Measurements from ENCODE around the gene CDC14A.
"Not testable (repeated sequence)": the region's sequence is repeated elsewhere in the genome, so short reads cannot be mapped to it uniquely, and the experiment has no call there.

The CDC14A gene

DNA sequence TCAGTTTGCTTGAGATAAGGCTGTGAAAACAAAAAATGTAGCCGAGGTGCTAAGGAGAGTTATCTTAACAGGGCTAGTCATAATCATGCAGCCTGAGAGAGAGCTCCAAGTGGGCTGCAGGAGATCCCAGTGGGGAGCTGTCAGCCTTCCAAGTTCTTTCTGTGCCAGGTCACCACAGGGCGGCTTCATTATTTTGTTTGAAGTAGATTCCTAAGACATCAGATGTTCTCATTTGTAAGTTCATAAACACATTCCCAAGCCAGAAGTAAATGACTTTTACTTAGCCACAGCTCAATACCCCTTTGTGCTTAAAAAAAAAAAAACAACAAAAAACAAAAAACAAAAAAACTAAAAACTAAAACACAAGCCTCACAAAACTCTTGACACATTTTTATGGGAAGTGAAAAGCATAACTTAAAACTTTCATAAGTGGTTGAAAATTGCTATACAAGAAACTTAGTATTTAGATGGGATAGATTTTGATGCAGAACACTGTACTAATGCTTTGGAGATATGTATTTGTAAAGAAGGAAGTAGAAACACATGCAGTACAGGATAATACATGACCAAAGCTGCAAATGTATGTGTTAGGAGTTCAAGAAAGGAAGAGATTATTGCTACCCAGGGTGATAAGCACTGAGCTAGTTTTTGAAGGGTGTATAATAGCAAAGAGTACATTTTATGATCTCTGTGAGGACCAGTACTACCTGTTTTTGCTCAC, 8.6 kb downstream of the CDC14A start:
- Histone ChIP-seq H3K27ac (ENCODE audit: insufficient read depth, low read length, poor library complexity, severe bottlenecking) (no peak overlapping the region), H3K9me3 (ENCODE audit: control insufficient read depth, low read length) (no peaks in the 10 kb centered on the region), H3K4me1 (ENCODE audit: control insufficient read depth, insufficient read depth, low read length, poor library complexity, severe bottlenecking) (peaks cover 69% of the 10 kb centered on the region), H3K27me3 (replicated peaks; ENCODE audit: control insufficient read depth, insufficient read depth, low read length, poor library complexity, severe bottlenecking) (no peaks in the 10 kb centered on the region), H3K36me3 (ENCODE audit: control insufficient read depth, insufficient read depth, low read length) (peaks cover 51% of the 10 kb centered on the region), H3K4me3 (ENCODE audit: insufficient read depth, low read depth, low read length, poor library complexity, severe bottlenecking) (no peak overlapping the region)
- DNase-seq: no peak

DNA sequence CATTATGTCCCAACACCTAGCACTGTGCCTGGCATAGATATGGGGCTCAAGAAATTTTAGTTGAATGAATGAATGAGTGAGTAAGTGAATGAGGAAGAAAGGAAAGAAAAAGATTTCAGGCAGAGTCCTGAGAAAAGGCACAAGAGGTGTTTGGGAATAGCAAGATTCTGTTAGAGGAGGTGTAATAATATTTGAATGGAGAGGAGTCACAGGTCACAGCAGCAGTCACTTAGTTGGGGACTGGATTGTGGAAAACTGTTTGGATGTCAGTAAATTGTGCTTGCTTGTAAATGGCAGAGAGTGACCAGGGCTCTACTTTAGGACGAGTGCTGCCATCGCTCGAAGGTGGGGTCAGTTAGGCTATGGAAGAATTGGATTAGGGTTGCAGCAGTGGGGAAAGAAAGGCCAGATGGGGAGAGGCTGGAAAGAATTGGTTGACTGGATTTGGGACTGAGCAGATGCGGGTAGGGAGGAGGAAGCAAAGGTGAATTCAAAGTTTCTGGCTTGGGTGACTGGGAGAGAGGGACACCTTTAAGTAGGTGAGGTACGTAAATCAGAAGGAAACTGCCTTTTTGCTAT, 9.3 kb downstream of the CDC14A start:
- peaks cover 64% of the 10 kb centered on the region for H3K4me1 ChIP-seq (ENCODE audit: control insufficient read depth, insufficient read depth, low read length, poor library complexity, severe bottlenecking)
- no peaks in the 10 kb centered on the region for H3K9me3 ChIP-seq (ENCODE audit: control insufficient read depth, low read length)
- H3K4me3 ChIP-seq (ENCODE audit: insufficient read depth, low read depth, low read length, poor library complexity, severe bottlenecking): no peak overlapping the region
- peaks cover 57% of the 10 kb centered on the region for H3K36me3 ChIP-seq (ENCODE audit: control insufficient read depth, insufficient read depth, low read length)
- DNase-seq: no peak
- no peak overlapping the region for H3K27ac ChIP-seq (ENCODE audit: insufficient read depth, low read length, poor library complexity, severe bottlenecking)
- no peaks in the 10 kb centered on the region for H3K27me3 ChIP-seq (replicated peaks; ENCODE audit: control insufficient read depth, insufficient read depth, low read length, poor library complexity, severe bottlenecking)

DNA sequence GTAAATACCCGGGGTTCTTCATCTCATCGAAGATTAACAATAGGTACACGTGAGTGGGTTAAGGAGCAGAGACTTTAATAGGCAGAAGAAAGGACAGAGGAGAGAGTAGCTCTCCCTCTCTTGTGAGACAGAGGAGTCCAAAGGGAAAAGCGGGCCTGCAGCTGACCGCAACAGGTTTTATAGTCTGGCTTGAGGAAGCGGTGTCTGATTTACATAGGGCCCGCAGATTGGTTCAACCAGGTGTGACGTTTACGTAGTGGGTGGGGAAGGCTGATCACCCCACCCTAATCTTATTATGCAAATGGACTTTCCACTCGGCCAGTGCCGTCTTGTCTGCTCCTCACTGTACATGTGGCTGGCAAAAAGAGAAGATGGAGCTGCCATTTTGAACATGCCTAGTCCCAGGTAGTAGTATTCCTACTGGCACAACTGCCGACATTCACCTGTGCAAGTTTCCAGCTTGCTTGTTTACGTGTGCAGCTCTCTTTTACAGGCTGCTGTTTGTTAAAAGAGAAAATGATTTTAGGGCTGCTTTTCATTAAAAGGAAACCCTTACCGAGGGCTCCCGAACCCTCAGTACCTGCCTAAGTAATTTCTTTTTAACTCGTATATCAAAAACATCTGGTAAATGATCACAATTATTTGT, 10.6 kb downstream of the CDC14A start:
- H3K27ac ChIP-seq (ENCODE audit: insufficient read depth, low read length, poor library complexity, severe bottlenecking): no peak overlapping the region
- no peaks in the 10 kb centered on the region for H3K27me3 ChIP-seq (replicated peaks; ENCODE audit: control insufficient read depth, insufficient read depth, low read length, poor library complexity, severe bottlenecking)
- H3K9me3 ChIP-seq (ENCODE audit: control insufficient read depth, low read length): no peaks in the 10 kb centered on the region
- no peak overlapping the region for H3K4me3 ChIP-seq (ENCODE audit: insufficient read depth, low read depth, low read length, poor library complexity, severe bottlenecking)
- peaks cover 49% of the 10 kb centered on the region for H3K36me3 ChIP-seq (ENCODE audit: control insufficient read depth, insufficient read depth, low read length)
- DNase-seq: no peak
- peaks cover 63% of the 10 kb centered on the region for H3K4me1 ChIP-seq (ENCODE audit: control insufficient read depth, insufficient read depth, low read length, poor library complexity, severe bottlenecking)

DNA sequence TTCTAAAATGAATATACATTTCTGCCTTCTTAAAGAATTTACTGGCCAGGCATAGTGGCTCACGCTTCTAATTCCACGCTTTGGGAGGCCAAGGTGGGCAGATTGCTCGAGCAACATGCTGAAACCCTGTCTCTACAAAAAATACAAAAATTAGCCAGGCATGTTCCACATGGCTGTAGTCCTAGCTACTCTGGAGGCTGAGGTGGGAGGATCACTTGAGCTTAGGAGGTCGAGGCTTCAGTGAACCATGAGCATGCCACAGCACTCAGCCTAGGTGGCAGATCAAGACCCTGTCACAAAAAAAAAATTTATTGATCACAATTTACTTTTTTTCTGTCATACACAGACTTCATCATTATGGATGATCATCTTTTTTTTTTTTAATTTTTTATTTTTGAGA, 11.5 kb downstream of the CDC14A start:
- H3K27me3 ChIP-seq (replicated peaks; ENCODE audit: control insufficient read depth, insufficient read depth, low read length, poor library complexity, severe bottlenecking): no peaks in the 10 kb centered on the region
- no peak overlapping the region for H3K4me3 ChIP-seq (ENCODE audit: insufficient read depth, low read depth, low read length, poor library complexity, severe bottlenecking)
- no peak for DNase-seq
- peaks cover 52% of the 10 kb centered on the region for H3K36me3 ChIP-seq (ENCODE audit: control insufficient read depth, insufficient read depth, low read length)
- no peaks in the 10 kb centered on the region for H3K9me3 ChIP-seq (ENCODE audit: control insufficient read depth, low read length)
- H3K4me1 ChIP-seq (ENCODE audit: control insufficient read depth, insufficient read depth, low read length, poor library complexity, severe bottlenecking): peaks cover 56% of the 10 kb centered on the region
- H3K27ac ChIP-seq (ENCODE audit: insufficient read depth, low read length, poor library complexity, severe bottlenecking): no peak overlapping the region

DNA sequence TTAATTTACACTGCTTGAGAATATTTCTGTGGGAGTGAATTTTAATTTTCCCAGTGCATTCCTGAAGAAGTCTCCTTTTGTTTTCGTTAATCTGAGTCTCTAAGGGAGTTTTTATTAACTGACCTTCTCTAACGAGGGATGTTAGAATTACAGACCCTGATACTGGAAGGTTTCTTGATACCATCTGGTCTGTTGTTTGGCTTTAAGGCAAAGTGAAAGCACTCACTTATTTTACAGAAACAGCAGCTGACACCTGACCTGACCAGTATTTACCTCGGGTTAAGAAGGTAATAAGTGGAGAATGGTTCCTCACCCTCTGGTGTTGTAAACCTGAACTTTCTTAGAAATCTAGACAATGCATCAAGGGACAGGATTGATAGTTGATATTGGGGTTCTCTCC, 12.4 kb downstream of the CDC14A start:
- no peak overlapping the region for H3K27ac ChIP-seq (ENCODE audit: insufficient read depth, low read length, poor library complexity, severe bottlenecking)
- no peaks in the 10 kb centered on the region for H3K27me3 ChIP-seq (replicated peaks; ENCODE audit: control insufficient read depth, insufficient read depth, low read length, poor library complexity, severe bottlenecking)
- H3K9me3 ChIP-seq (ENCODE audit: control insufficient read depth, low read length): no peaks in the 10 kb centered on the region
- peaks cover 48% of the 10 kb centered on the region for H3K4me1 ChIP-seq (ENCODE audit: control insufficient read depth, insufficient read depth, low read length, poor library complexity, severe bottlenecking)
- DNase-seq: no peak
- no peak overlapping the region for H3K4me3 ChIP-seq (ENCODE audit: insufficient read depth, low read depth, low read length, poor library complexity, severe bottlenecking)
- peaks cover 47% of the 10 kb centered on the region for H3K36me3 ChIP-seq (ENCODE audit: control insufficient read depth, insufficient read depth, low read length)

DNA sequence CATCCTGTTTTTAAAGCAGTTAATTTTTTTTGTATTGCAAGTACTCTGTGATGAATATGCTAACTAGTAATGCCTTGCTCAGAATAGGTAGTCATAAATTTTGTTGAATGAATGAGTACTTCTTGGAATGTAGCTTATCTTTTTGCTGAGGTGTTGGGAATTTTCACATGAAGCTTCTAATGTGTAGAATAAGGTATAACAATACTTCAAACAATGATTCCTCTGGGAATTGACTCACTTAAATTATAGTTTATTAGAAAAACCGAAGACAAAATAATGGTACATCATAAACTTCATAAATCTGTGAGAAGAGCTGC, 13.9 kb downstream of the CDC14A start:
- no peak for DNase-seq
- Histone ChIP-seq H3K4me1 (ENCODE audit: control insufficient read depth, insufficient read depth, low read length, poor library complexity, severe bottlenecking) (peaks cover 46% of the 10 kb centered on the region), H3K27ac (ENCODE audit: insufficient read depth, low read length, poor library complexity, severe bottlenecking) (no peak overlapping the region), H3K9me3 (ENCODE audit: control insufficient read depth, low read length) (no peaks in the 10 kb centered on the region), H3K27me3 (replicated peaks; ENCODE audit: control insufficient read depth, insufficient read depth, low read length, poor library complexity, severe bottlenecking) (no peaks in the 10 kb centered on the region), H3K36me3 (ENCODE audit: control insufficient read depth, insufficient read depth, low read length) (peaks cover 41% of the 10 kb centered on the region), H3K4me3 (ENCODE audit: insufficient read depth, low read depth, low read length, poor library complexity, severe bottlenecking) (no peak overlapping the region)

DNA sequence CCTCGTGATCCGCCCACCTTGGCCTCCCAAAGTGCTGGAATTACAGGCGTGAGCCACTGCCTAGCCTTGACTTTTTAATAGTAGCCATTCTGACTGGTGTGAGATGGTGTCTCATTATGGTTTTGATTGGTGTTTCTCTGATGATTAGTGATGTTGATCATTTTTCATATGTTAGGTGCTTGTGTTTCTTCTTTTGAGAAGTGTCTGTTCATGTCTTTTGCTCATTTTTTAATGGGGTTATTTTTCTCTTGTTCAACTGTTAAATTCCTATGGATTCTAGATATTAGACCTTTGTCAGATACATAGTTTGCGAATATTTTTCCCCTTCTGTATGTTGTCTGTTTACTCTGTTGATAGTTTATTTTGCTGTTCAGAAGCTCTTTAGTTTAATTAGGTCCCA, 17.0 kb downstream of the CDC14A start:
- not testable (repeated sequence) for H3K4me3 ChIP-seq (ENCODE audit: insufficient read depth, low read depth, low read length, poor library complexity, severe bottlenecking); H3K27ac ChIP-seq (ENCODE audit: insufficient read depth, low read length, poor library complexity, severe bottlenecking); H3K27me3 ChIP-seq (replicated peaks; ENCODE audit: control insufficient read depth, insufficient read depth, low read length, poor library complexity, severe bottlenecking); DNase-seq; H3K9me3 ChIP-seq (ENCODE audit: control insufficient read depth, low read length)
- Histone ChIP-seq H3K36me3 (ENCODE audit: control insufficient read depth, insufficient read depth, low read length) (peaks cover 25% of the 10 kb centered on the region), H3K4me1 (ENCODE audit: control insufficient read depth, insufficient read depth, low read length, poor library complexity, severe bottlenecking) (peaks cover 37% of the 10 kb centered on the region)

DNA sequence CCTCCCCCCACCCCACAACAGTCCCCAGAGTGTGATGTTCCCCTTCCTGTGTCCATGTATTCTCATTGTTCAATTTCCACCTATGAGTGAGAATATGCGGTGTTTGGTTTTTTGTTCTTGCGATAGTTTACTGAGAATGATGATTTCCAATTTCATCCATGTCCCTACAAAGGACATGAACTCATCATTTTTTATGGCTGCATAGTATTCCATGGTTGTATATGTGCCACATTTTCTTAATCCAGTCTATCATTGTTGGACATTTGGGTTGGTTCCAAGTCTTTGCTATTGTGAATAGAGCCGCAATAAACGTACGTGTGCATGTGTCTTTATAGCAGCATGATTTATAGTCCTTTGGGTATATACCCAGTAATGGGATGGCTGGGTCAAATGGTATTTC, 21.6 kb downstream of the CDC14A start:
- H3K4me3 ChIP-seq (ENCODE audit: insufficient read depth, low read depth, low read length, poor library complexity, severe bottlenecking); H3K27me3 ChIP-seq (replicated peaks; ENCODE audit: control insufficient read depth, insufficient read depth, low read length, poor library complexity, severe bottlenecking); H3K36me3 ChIP-seq (ENCODE audit: control insufficient read depth, insufficient read depth, low read length); DNase-seq; H3K27ac ChIP-seq (ENCODE audit: insufficient read depth, low read length, poor library complexity, severe bottlenecking); H3K9me3 ChIP-seq (ENCODE audit: control insufficient read depth, low read length): not testable (repeated sequence)
- peaks cover 20% of the 10 kb centered on the region for H3K4me1 ChIP-seq (ENCODE audit: control insufficient read depth, insufficient read depth, low read length, poor library complexity, severe bottlenecking)

DNA sequence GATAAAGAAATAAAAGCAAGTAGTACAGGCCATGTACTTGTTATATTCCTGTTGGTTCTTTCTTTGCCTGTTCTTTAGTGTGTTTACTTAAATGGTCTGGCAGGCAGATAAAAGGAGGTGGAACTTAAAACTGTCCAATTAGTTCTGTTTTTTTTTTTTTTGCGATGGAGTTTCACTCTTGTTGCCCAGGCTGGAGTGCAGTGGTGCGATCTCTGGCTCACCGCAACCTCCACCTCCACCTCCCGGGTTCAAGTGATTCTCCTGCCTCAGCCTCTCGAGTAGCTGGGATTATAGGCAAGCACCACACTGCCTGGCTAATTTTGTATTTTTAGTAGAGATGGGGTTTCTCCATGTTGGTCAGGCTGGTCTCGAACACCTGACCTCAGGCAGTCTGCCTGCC, 24.6 kb downstream of the CDC14A start:
- not testable (repeated sequence) for H3K4me3 ChIP-seq (ENCODE audit: insufficient read depth, low read depth, low read length, poor library complexity, severe bottlenecking)

DNA sequence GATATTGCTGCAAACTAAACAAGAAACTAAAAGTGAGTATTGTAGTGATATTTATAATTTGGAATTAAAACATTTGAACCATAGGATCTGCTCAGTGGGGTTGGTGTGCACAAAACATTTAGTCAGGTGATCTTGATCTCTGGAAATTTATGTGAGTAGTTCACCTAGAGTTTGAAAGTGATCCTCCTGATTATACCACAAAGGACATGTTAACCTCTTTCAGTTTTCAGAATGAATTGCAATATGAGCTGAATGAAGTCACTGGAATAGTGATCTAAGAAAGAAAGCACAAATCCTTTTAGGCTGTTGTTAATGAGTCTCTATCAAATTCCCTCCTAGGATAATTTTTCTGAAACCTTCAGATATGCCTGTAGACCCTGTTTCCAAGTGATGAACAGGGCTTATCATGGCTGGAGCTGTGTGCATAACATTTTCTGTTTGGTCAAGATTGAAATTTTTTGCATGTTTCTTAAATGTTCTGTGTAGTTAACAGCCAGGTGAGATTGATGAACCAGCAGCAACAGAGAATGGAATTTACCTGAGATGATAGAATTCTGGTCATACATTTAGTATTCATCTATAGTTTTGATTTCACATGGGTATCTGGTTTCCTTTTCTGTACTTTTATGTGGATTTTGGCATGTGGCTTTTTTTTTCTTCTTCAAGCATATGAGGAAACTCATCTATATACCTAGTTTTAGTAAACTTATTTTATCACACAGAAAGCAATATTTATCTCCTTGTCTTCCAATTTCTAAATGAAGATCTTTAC, 25.5 kb downstream of the CDC14A start:
- H3K9me3 ChIP-seq (ENCODE audit: control insufficient read depth, low read length): no peaks in the 10 kb centered on the region
- no peak overlapping the region for H3K4me3 ChIP-seq (ENCODE audit: insufficient read depth, low read depth, low read length, poor library complexity, severe bottlenecking)
- peaks cover 4% of the 10 kb centered on the region for H3K4me1 ChIP-seq (ENCODE audit: control insufficient read depth, insufficient read depth, low read length, poor library complexity, severe bottlenecking)
- DNase-seq: no peak
- no peaks in the 10 kb centered on the region for H3K27me3 ChIP-seq (replicated peaks; ENCODE audit: control insufficient read depth, insufficient read depth, low read length, poor library complexity, severe bottlenecking)
- H3K36me3 ChIP-seq (ENCODE audit: control insufficient read depth, insufficient read depth, low read length): peaks cover 17% of the 10 kb centered on the region
- peak overlapping the region; percentile 6 for H3K27ac ChIP-seq (ENCODE audit: insufficient read depth, low read length, poor library complexity, severe bottlenecking)

More for the DNA sequence above, 24.6 kb downstream of the CDC14A start:
- not testable (repeated sequence) for H3K4me1 ChIP-seq (ENCODE audit: control insufficient read depth, insufficient read depth, low read length, poor library complexity, severe bottlenecking); H3K27me3 ChIP-seq (replicated peaks; ENCODE audit: control insufficient read depth, insufficient read depth, low read length, poor library complexity, severe bottlenecking); DNase-seq; H3K9me3 ChIP-seq (ENCODE audit: control insufficient read depth, low read length); H3K27ac ChIP-seq (ENCODE audit: insufficient read depth, low read length, poor library complexity, severe bottlenecking)
- peaks cover 17% of the 10 kb centered on the region for H3K36me3 ChIP-seq (ENCODE audit: control insufficient read depth, insufficient read depth, low read length)

Data from effector memory CD4-positive, alpha-beta T cell (primary cell).